ENCODE results near the gene CCL5. TPM values are rescaled to one million over a fixed set of nuclear protein-coding genes. Genes with fewer than 3 reads are reported as not detected.

CCL5 gene
- total RNA-seq, 1 donor from 2014 or later = 22.5 TPM

DNA sequence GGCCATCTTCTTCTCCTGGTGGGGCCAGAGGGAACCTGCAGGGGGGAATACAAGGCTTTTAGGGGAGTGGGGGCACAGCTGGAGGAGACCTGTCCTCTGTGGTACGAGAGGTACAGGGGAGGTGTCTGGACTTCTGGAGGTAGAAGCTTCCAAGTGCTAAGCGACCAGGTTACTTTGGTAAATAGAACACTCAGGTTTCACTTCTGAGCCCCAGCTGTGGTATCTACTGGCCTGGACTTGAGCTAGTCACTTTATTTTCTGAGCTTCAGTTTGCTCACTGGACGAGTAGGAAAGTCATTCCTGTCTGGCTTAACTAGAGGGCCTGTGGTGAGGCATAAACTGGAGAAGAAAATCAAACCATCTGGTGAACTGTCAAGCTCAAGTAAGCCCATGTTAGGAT lies 11.4 kb downstream of the CCL5 start, which contains the start of gene HEATR9:
Gene HEATR9, minus strand, starts transcription at position 155 of the 400 bp plus-strand sequence. Its CDS starts 149 bp downstream, at position 6.
- intact Hi-C loops (cut with DNase I) = no loop called here

DNA sequence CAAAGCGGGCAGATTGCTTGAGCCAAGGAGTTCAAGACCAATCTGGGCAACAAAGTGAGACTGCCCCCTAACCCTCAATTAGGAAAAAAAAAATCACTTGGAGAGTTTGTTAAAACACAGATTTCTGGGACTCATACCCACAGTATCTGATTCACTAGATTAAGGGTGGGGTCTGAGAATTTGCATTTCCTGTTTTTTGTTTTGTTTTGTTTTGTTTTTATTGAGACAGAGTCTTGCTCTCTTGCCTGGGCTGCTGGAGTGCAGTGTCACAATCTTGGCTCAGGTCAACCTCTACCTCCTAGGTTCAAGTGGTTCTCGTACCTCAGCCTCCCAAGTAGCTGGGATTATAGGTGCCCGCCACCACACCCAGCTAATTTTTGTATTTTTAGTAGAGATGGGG lies 12.6 kb downstream of the CCL5 start:
- TF ChIP-seq, protein P1, sequence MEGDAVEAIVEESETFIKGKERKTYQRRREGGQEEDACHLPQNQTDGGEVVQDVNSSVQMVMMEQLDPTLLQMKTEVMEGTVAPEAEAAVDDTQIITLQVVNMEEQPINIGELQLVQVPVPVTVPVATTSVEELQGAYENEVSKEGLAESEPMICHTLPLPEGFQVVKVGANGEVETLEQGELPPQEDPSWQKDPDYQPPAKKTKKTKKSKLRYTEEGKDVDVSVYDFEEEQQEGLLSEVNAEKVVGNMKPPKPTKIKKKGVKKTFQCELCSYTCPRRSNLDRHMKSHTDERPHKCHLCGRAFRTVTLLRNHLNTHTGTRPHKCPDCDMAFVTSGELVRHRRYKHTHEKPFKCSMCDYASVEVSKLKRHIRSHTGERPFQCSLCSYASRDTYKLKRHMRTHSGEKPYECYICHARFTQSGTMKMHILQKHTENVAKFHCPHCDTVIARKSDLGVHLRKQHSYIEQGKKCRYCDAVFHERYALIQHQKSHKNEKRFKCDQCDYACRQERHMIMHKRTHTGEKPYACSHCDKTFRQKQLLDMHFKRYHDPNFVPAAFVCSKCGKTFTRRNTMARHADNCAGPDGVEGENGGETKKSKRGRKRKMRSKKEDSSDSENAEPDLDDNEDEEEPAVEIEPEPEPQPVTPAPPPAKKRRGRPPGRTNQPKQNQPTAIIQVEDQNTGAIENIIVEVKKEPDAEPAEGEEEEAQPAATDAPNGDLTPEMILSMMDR (IDR thresholded peaks at IDR 0.05) = no peak
- no peak overlapping the region for H3K4me3 ChIP-seq
- intact Hi-C loops (cut with DNase I) = no loop called here

More for the DNA sequence above, 11.4 kb downstream of the CCL5 start, which contains the start of gene HEATR9:
- Histone ChIP-seq H3K27ac (no peak within 1 kb of the TSS), H3K4me1 (no peaks in the 10 kb centered on the region), H3K9me3 (no peaks in the 10 kb centered on the region), H3K4me3 (no peak within 1 kb of the TSS), H3K36me3 (no peaks in the 10 kb centered on the region), H3K27me3 (no peaks in the 10 kb centered on the region)
- TF ChIP-seq, protein P1 (IDR thresholded peaks at IDR 0.05) = no peak
- no peak for DNase-seq
- ATAC-seq = no peak

DNA sequence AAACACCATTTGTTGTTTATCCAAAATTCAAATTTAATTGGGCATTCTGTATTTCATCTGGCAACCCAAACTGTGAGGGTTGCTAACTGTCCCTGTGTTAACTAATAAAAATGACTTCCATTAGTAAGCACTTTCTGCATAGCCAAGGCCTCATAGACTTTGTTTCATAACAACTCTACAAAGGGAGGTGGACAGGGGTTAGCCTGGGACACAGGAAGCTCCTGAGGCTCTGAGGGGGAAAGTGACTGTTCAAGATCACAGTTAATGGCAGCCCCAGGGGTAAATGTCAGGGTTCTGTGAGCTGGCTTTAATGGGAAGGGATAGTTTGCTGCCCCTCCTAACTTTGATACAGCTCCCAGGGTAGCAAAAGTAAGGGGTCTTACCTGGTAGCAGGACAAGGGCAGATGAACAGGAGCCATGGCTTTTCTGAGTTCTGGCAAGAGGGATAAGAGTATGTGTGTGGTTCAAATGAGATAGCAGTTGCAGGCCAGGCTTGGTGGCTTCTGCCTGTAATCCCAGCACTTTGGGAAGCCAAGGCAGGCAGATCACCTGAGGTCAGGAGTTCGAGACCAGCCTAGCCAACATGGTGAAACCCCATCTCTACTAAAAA lies 13.7 kb downstream of the CCL5 start:
- TF ChIP-seq, protein P1 (IDR thresholded peaks at IDR 0.05) = no peak
- ATAC-seq (no peak), DNase-seq (no peak)
- no peaks in the 10 kb centered on the region for H3K36me3 ChIP-seq
- no peak overlapping the region for H3K27ac ChIP-seq
- H3K4me1 ChIP-seq = no peaks in the 10 kb centered on the region
- H3K27me3 ChIP-seq = no peaks in the 10 kb centered on the region
- intact Hi-C loops (cut with DNase I) = no loop called here
- H3K4me3 ChIP-seq = no peak overlapping the region
- no peaks in the 10 kb centered on the region for H3K9me3 ChIP-seq

More for the DNA sequence above, 12.6 kb downstream of the CCL5 start:
- H3K4me1 ChIP-seq = no peaks in the 10 kb centered on the region
- DNase-seq (no peak), ATAC-seq (no peak)
- H3K36me3 ChIP-seq = no peaks in the 10 kb centered on the region
- H3K27me3 ChIP-seq = no peaks in the 10 kb centered on the region
- H3K9me3 ChIP-seq = no peaks in the 10 kb centered on the region
- H3K27ac ChIP-seq = no peak overlapping the region

DNA sequence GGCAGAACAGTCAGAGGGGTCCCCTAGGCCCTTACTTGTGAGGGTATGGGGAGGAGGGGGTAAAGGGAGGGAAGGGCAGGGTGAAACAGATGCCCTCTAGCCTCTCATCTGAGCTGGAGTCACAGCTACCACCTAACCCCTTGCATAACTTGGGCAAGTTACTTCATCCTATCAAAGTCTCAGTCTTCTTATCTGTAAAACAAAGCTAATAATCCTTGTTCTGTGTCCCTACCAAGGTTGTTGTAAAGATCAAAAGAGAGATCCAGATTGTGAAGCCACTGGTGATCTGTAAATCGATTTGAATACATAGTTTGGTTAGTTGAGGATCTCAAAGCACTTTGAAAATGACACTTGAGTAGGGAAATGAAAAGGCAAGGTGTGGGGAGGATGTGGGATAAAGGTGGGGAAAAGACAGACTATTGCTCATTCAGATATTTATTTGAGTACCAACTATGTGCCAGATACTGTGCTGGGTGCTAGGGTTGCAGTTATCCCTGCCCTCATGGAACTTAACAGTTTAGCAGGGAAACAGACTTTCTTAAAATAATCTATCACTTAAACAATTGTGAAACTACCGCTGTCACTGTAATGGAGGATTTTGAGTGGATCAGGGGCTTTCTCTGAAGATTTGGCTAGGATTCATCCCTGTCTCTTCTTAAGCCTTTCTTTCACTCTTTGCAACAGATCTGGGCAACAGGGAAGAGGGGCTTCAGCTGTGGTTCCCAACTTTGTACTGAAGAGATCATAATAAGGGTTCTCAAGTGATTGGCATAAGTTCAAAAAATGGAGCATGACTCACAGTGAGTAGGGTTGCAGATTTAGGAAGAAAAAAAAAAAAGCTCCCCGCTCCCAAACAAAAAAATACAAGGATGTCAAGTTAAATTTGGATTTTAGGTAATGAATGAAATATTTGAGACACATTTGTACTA lies 14.5 kb downstream of the CCL5 start:
- Histone ChIP-seq H3K36me3 (no peaks in the 10 kb centered on the region), H3K9me3 (no peaks in the 10 kb centered on the region), H3K4me1 (no peaks in the 10 kb centered on the region), H3K27ac (no peak overlapping the region), H3K4me3 (no peak overlapping the region), H3K27me3 (no peaks in the 10 kb centered on the region)
- intact Hi-C loops (cut with DNase I) = no loop called here
- DNase-seq (no peak), ATAC-seq (no peak)
- TF ChIP-seq, protein P1 (IDR thresholded peaks at IDR 0.05) = no peak

DNA sequence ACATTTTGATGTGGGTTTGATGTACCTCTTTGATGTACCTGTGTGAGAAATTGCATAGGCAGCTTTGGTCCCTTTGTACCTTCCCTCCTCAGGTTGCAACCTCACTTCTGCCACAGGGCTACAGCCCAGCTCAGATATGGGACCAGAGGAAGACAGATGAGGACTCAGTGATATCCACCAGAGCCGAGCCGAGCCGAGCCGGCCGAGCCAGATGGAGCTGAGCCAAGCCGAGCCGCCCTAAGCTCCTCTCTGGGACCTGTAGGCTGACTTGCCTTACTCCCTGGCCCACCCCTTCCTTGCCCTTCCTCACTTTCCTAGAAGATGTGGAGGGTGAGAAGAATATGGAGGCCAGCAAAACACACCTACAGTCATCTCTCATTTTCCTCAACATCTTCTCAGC lies 15.3 kb downstream of the CCL5 start:
- intact Hi-C loops (cut with DNase I) = no loop called here

More for the DNA sequence above, 15.3 kb downstream of the CCL5 start:
- Histone ChIP-seq H3K27ac (no peak overlapping the region), H3K4me3 (no peak overlapping the region), H3K9me3 (no peaks in the 10 kb centered on the region), H3K4me1 (no peaks in the 10 kb centered on the region), H3K27me3 (no peaks in the 10 kb centered on the region), H3K36me3 (no peaks in the 10 kb centered on the region)
- ATAC-seq (no peak), DNase-seq (no peak)
- TF ChIP-seq, protein P1 (IDR thresholded peaks at IDR 0.05) = no peak
